ENCODE measurements around the gene LRRC41. TPM values are rescaled to one million over a fixed set of nuclear protein-coding genes. Genes with fewer than 3 reads are reported as not detected.

Gene LRRC41
- total and polyA plus RNA-seq, 2 of the 13 experiments (the other 11 are each of a cell fraction or from before 2014, with no cell fraction given), result 48.1 to 53.6 TPM

DNA sequence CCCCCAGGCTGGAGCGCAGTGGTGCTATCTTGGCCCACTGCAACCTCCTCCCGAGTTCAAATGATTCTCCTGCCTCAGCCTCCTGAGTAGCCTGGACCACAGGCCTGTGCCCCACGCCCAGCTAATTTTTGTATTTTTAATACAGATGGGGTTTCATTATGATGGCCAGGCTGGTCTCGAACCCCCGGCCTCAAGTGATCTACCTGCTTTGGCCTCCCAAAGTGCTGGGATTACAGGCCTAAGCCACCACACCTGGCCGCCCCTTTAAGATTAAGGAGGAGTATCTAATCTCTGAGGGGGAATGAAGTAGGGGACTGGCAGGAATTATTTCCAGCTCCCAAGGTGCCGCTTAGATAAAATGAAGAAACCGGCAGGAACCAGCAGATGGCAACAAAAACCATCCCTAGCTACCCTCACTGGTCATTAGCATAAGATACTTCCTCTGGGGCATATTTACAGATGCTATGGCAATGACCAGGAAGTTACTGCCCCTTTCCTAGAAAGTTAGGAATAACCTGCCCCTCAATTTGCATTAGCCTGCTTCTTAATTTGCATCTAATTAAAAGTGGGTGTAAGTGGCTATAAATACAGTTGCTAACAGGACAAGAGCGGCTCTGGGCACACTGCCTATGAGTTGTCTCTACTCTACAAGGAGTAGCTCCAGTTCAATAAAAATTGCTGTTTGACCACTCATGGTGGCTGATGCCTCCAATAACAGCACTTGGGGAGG lies 30.0 kb upstream of the LRRC41 start:
- BruUV-seq (replicated peaks), result no TSS peak
- WGBS (ENCODE audit: low lambda C conversion rate), result 43% methylated on average over 9 of the region's 9 CpGs
- Histone ChIP-seq H3K27me3 (ENCODE audit: control insufficient read depth in 1 of 2, insufficient read depth in 2 of 2, low read length in 2 of 2) (no peaks in the 10 kb centered on the region), H2AFZ (ENCODE audit: low read length) (no peak overlapping the region), H3K4me1 (ENCODE audit: insufficient read depth, low read length) (peaks cover 13% of the 10 kb centered on the region), H3K4me2 (ENCODE audit: low read depth, low read length) (0 out of 2 replicates have a peak overlapping the region, but pooled peaks have one; percentile 32), H3K9me3 (ENCODE audit: low read length) (no peaks in the 10 kb centered on the region), H4K20me1 (ENCODE audit: insufficient read depth, low read length) (no peaks in the 10 kb centered on the region), H3K79me2 (ENCODE audit: insufficient read depth, low read length) (no peaks in the 10 kb centered on the region), H3K36me3 (replicated peaks in 1 of 2; ENCODE audit: control insufficient read depth in 1 of 2, insufficient read depth in 2 of 2, low read length in 2 of 2) (no peaks in the 10 kb centered on the region), H3K9ac (ENCODE audit: insufficient read depth, low read depth, low read length) (no peak overlapping the region), H3K27ac (ENCODE audit: extremely low read length, insufficient read depth, low read length) (no peak overlapping the region), H3K4me3 (replicated peaks in 1 of 3; ENCODE audit: insufficient read depth in 1 of 3, low read depth in 2 of 3, low read length in 3 of 3) (no peak overlapping the region)
- ChIA-PET CTCF (ENCODE audit: low intra/inter-chr PET ratio, low total read pairs) (interaction anchor here (3.2 kb wide), 1 partner anchor 14 kb away, joined by 47 read pairs; no protein-coding TSS in a partner anchor), POLR2A (interaction anchor here (1.4 to 1.8 kb wide), 2 partner anchors 14 to 30 kb away, joined by 8 to 10 read pairs; partner anchors contain the start of genes LRRC41 and UQCRH)
- FAIRE-seq (peak; percentile 90), ATAC-seq (peak; percentile 97), DNase-seq (ENCODE audit: low spot score) (peak; percentile 63)
- in situ Hi-C loops (cut with HindIII; ENCODE audit: extremely low pct_ligation_motif_present, low pct_unique_long_range_greater_than_20kb) (no loop called here), intact Hi-C loops (cut with micrococcal nuclease; ENCODE audit: unreplicated experiment) (loop anchor here (1.0 kb wide), 1 partner anchor 15 kb away; no protein-coding TSS in a partner anchor)
- TF ChIP-seq XRCC5 (optimal IDR thresholded peaks at IDR 0.05; ENCODE audit: low read length) (peak; percentile 31), PAX8 (CRISPR knock-in tag; IDR thresholded peaks at IDR 0.05; ENCODE audit: borderline replicate concordance) (no peak), FOXA1 (IDR thresholded peaks at IDR 0.05) (no peak), FOXA1 (CRISPR knock-in tag; IDR thresholded peaks at IDR 0.05) (peak; percentile 50; the same call in 1 of the 2 replicates), RARA (CRISPR knock-in tag; IDR thresholded peaks at IDR 0.05) (peak; percentile 30; the same call in 1 of the 2 replicates), NR2C2 (CRISPR knock-in tag; IDR thresholded peaks at IDR 0.05; ENCODE audit: borderline replicate concordance) (no peak), HDAC1 (CRISPR knock-in tag; IDR thresholded peaks at IDR 0.05) (no peak), ZNF709 (CRISPR knock-in tag; IDR thresholded peaks at IDR 0.05) (no peak), STAG1 (CRISPR knock-in tag; IDR thresholded peaks at IDR 0.05) (peak; percentile 58), HDAC6 (IDR thresholded peaks at IDR 0.05; ENCODE audit: low read depth, low read length) (no peak), PITX1 (CRISPR knock-in tag; IDR thresholded peaks at IDR 0.05) (no peak), NAIF1 (CRISPR knock-in tag; IDR thresholded peaks at IDR 0.05; ENCODE audit: borderline replicate concordance) (no peak), KLF15 (CRISPR knock-in tag; IDR thresholded peaks at IDR 0.05; ENCODE audit: borderline replicate concordance) (no peak), ISL2 (CRISPR knock-in tag; IDR thresholded peaks at IDR 0.05) (no peak), BHLHE40 (IDR thresholded peaks at IDR 0.05; ENCODE audit: low read length) (no peak), SMAD9 (CRISPR knock-in tag; IDR thresholded peaks at IDR 0.05) (no peak)
- TF ChIP-seq, protein P1, sequence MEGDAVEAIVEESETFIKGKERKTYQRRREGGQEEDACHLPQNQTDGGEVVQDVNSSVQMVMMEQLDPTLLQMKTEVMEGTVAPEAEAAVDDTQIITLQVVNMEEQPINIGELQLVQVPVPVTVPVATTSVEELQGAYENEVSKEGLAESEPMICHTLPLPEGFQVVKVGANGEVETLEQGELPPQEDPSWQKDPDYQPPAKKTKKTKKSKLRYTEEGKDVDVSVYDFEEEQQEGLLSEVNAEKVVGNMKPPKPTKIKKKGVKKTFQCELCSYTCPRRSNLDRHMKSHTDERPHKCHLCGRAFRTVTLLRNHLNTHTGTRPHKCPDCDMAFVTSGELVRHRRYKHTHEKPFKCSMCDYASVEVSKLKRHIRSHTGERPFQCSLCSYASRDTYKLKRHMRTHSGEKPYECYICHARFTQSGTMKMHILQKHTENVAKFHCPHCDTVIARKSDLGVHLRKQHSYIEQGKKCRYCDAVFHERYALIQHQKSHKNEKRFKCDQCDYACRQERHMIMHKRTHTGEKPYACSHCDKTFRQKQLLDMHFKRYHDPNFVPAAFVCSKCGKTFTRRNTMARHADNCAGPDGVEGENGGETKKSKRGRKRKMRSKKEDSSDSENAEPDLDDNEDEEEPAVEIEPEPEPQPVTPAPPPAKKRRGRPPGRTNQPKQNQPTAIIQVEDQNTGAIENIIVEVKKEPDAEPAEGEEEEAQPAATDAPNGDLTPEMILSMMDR (CRISPR knock-in tag; IDR thresholded peaks at IDR 0.05), result peak; percentile 70
- TF ChIP-seq, protein P2, sequence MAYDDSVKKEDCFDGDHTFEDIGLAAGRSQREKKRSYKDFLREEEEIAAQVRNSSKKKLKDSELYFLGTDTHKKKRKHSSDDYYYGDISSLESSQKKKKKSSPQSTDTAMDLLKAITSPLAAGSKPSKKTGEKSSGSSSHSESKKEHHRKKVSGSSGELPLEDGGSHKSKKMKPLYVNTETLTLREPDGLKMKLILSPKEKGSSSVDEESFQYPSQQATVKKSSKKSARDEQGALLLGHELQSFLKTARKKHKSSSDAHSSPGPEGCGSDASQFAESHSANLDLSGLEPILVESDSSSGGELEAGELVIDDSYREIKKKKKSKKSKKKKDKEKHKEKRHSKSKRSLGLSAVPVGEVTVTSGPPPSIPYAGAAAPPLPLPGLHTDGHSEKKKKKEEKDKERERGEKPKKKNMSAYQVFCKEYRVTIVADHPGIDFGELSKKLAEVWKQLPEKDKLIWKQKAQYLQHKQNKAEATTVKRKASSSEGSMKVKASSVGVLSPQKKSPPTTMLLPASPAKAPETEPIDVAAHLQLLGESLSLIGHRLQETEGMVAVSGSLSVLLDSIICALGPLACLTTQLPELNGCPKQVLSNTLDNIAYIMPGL (CRISPR knock-in tag; IDR thresholded peaks at IDR 0.05; ENCODE audit: borderline replicate concordance in 1 of 2, low read depth in 1 of 2), result 0 out of 4 replicates have a peak, but pooled peaks of 1 of the 2 experiments have one; percentile 29
- TF ChIP-seq, protein P3, sequence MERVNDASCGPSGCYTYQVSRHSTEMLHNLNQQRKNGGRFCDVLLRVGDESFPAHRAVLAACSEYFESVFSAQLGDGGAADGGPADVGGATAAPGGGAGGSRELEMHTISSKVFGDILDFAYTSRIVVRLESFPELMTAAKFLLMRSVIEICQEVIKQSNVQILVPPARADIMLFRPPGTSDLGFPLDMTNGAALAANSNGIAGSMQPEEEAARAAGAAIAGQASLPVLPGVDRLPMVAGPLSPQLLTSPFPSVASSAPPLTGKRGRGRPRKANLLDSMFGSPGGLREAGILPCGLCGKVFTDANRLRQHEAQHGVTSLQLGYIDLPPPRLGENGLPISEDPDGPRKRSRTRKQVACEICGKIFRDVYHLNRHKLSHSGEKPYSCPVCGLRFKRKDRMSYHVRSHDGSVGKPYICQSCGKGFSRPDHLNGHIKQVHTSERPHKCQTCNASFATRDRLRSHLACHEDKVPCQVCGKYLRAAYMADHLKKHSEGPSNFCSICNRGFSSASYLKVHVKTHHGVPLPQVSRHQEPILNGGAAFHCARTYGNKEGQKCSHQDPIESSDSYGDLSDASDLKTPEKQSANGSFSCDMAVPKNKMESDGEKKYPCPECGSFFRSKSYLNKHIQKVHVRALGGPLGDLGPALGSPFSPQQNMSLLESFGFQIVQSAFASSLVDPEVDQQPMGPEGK (CRISPR knock-in tag; IDR thresholded peaks at IDR 0.05), result no peak
